Measurements from ENCODE around the gene IGFBPL1.

Gene IGFBPL1

DNA sequence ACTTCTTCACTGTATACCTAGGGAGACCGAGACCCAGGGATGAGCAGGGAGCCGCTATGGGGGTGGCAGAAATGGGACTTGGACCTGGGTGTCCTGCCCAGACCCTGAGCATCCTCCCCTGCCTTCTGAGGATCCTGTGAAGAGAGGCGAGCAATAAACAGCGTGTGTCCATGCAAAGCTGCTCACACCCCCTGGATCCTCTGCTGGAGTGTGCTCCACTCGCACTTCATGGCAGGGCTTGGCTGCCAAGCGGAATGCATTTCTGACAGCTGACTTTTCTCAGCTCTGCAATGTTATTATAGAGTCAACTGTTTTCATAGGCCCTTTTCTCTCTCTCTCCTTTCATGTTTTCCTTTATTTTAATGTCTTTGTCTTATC is 62.8 kb downstream of the IGFBPL1 start:
- H3K9me3 Mint-ChIP-seq, result no peaks in the 10 kb centered on the region
- ATAC-seq, result no peak
- no peak overlapping the region for H3K4me3 Mint-ChIP-seq
- no peak overlapping the region for H3K27ac Mint-ChIP-seq
- no peaks in the 10 kb centered on the region for H3K36me3 Mint-ChIP-seq
- peaks cover 14% of the 10 kb centered on the region for H3K27me3 Mint-ChIP-seq
- peaks cover 7% of the 10 kb centered on the region for H3K4me1 Mint-ChIP-seq

DNA sequence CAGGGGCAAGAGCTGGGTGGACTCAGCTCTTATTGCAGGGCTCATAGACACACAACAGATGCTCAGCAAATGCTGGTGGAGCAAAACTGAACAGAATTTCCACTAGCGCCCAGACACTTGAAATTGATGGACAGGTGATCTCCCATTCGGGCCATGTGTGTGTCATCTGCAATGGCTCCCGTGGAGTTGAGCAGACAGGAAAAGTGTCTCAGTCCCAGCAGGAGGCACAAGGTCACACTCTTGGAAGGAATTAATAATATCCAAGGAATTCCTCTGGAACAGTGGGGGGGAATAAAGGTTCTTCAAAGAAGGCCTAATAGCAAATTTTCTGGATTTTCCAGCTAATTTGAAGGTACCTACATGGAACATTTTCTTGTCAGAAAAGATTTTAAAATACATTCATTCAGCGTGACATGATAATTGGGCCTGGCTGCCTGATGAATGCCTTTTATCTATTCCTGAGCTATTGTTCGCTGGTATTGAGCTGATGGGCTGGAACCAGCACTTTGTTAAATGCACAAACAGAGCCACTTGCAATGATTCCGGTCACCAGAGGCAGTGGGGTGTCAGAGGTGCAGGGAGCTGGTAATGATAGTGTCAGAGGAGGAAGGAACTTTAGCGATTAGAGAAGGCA is 63.3 kb downstream of the IGFBPL1 start:
- H3K36me3 Mint-ChIP-seq, result no peaks in the 10 kb centered on the region
- no peak overlapping the region for H3K27ac Mint-ChIP-seq
- H3K9me3 Mint-ChIP-seq, result no peaks in the 10 kb centered on the region
- peaks cover 14% of the 10 kb centered on the region for H3K27me3 Mint-ChIP-seq
- no peak overlapping the region for H3K4me3 Mint-ChIP-seq
- ATAC-seq, result no peak
- H3K4me1 Mint-ChIP-seq, result peaks cover 7% of the 10 kb centered on the region

DNA sequence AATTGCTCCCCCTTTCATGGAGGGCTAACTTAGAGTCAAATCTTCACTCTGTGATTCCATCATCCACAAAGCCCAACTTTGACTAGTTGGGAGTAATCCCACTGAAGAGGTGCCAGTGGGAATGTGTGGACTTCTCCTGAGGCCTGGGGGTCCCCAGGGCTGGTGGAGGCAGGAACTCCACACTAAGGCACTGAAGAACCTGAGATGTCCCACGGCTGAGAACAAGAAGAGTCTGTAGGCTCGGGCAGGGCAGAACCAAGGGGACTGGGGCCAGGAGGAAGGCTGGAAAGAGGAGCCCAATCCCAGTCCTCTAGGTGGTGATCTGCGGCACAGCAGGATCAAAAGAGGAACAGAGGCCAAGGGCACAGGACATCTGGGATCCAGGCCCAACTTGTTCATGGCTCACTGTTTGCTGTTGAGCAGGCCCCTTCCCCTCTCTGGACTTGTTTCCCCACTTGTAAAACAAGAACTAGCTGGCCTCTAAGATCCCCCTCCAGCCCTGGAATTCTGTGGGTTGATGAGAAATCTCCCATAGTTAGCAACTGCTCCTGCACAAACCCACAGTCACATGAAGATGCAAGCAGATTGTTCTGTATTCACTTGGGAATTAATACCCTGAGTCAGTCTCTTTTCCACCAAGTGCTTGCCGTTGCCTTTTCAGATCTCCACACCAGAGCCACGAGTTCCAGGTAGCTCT is 64.4 kb downstream of the IGFBPL1 start:
- H3K36me3 Mint-ChIP-seq, result no peaks in the 10 kb centered on the region
- no peaks in the 10 kb centered on the region for H3K9me3 Mint-ChIP-seq
- peaks cover 7% of the 10 kb centered on the region for H3K4me1 Mint-ChIP-seq
- H3K27ac Mint-ChIP-seq, result no peak overlapping the region
- no peak for ATAC-seq
- H3K4me3 Mint-ChIP-seq, result no peak overlapping the region
- H3K27me3 Mint-ChIP-seq, result peaks cover 14% of the 10 kb centered on the region

DNA sequence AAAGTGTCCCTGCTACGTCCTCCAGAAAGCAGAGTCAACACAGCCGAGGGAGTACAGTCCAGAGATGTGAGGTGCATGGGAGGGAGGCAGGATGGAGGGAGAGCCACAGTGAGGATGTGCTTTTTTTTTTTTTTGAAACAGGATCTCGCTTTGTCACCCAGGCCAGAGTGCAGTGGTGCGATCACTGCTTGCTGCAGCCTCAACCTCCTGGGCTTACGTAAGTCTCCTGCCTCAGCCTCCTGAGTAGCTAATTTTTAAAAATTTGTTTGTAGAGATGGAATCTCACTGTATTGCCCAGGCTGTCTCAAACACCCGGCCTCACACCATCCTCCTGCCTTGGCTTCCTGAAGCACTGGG is 65.0 kb downstream of the IGFBPL1 start:
- ATAC-seq, result no peak
- H3K27ac Mint-ChIP-seq, result no peak overlapping the region

GRCh38 chr9:38358390-38359296 is 65.6 kb downstream of the IGFBPL1 start:
- Mint-ChIP-seq H3K36me3 (no peaks in the 10 kb centered on the region), H3K4me1 (peaks cover 7% of the 10 kb centered on the region), H3K9me3 (no peaks in the 10 kb centered on the region), H3K27me3 (peaks cover 8% of the 10 kb centered on the region), H3K27ac (no peak overlapping the region), H3K4me3 (no peak overlapping the region)
- peak; percentile 3 for ATAC-seq

More for the DNA sequence above, 65.0 kb downstream of the IGFBPL1 start:
- Mint-ChIP-seq H3K4me3 (no peak overlapping the region), H3K4me1 (peaks cover 7% of the 10 kb centered on the region), H3K9me3 (no peaks in the 10 kb centered on the region), H3K27me3 (peaks cover 14% of the 10 kb centered on the region), H3K36me3 (no peaks in the 10 kb centered on the region)

GRCh38 chr9:38357350-38358114 is 66.7 kb downstream of the IGFBPL1 start:
- H3K4me3 Mint-ChIP-seq, result no peak overlapping the region
- H3K4me1 Mint-ChIP-seq, result no peaks in the 10 kb centered on the region
- no peak overlapping the region for H3K27ac Mint-ChIP-seq
- H3K36me3 Mint-ChIP-seq, result no peaks in the 10 kb centered on the region
- no peaks in the 10 kb centered on the region for H3K9me3 Mint-ChIP-seq
- no peaks in the 10 kb centered on the region for H3K27me3 Mint-ChIP-seq
- no peak for ATAC-seq

DNA sequence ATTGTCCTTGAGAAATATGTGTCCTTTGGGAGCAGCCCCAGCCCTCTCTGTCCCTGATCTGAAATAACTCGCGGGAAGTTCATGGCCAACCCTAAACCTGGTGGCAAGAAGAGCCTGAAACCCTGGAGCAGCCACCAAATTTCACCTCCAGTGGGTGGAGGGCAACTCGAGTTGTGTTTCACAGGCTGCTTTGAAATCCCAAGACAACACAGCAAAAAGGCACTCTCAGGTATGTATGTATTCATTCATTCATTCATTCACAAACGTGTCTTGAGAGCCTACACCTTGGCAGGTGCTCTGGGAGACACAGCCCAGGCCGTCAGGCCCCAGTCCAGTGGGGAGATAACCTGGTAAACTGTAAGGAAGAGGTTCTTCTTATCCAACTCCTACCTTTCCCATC is 67.4 kb downstream of the IGFBPL1 start:
- Mint-ChIP-seq H3K27me3 (no peaks in the 10 kb centered on the region), H3K4me1 (no peaks in the 10 kb centered on the region), H3K9me3 (no peaks in the 10 kb centered on the region), H3K4me3 (no peak overlapping the region), H3K27ac (no peak overlapping the region), H3K36me3 (no peaks in the 10 kb centered on the region)
- ATAC-seq, result no peak
